ENCODE measurements around the gene ME2. TPM values are rescaled to one million over a fixed set of nuclear protein-coding genes. Genes with fewer than 3 reads are reported as not detected.

Gene ME2
- total RNA-seq, 1 donor from 2014 or later, result 80.6 TPM

Small RNA genes lying within 50 kb of the gene (small RNA-seq; reads per million reads assigned to genes)
- not detected for gene RF00019 (ENCODE audit: low replicate concordance)

Other genes starting within 250 kb of the ME2 start
- 0.74 TPM for gene MRO, start 59.1 kb upstream of the ME2 start, total RNA-seq
- gene ELAC1, start 88.9 kb downstream of the ME2 start, total RNA-seq, result 8.9 TPM
- gene SMAD4, start 151.1 kb downstream of the ME2 start, total RNA-seq, result 61.7 TPM

Data from temporal lobe (tissue), 2 donors.